GM23248 (cell line): Measurements from ENCODE around the gene SYT1.

ENCODE experiments used
- EZH2 ChIP-seq: fragments of 200-600 bp; sonication (generic); IDR thresholded peaks from 2 replicates; pipeline ENCODE4 v1.6.1; 2018; ENCODE audit warnings: antibody characterized with exemption, mild to moderate bottlenecking; ENCODE audit not compliant: insufficient read depth, poor library complexity, severe bottlenecking
- EZH2phosphoT487 ChIP-seq: fragments of 200-600 bp; sonication (generic); IDR thresholded peaks from 2 replicates; pipeline ENCODE4 v1.6.1; 2018; ENCODE audit warnings: antibody characterized with exemption, moderate library complexity, mild to moderate bottlenecking, low read depth; ENCODE audit not compliant: insufficient read depth

DNA sequence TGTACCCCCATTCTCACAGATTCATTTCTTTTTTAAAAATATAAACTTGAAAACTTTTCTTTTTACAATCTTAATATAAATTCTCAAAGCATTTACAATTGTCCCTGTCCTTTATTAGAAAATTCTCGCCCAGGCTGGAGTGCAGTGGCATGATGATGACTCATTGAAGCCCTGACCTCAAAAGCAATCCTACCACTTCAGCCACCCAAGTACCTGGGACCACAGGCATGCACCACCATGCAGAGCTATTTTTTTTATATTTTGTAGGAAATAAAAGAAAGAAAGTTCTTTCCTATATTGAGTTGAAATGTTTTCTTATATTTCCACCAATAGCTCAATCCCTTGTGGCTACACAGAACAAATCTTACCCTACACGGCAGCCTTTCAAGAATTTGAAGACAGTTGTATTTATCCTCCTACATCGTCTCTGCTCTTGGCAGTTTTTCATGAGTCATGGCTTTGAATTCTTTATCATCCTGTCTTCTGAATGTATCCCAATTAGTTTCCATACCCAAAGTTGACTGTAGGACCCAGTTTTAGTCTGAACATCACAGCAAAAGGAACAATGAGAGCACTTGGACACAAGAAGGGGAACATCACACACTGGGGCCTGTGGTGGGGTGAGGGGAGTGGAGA is 52.4 kb downstream of the SYT1 start:
- TF ChIP-seq EZH2 (no peak), EZH2phosphoT487 (no peak)
